T-cell (primary cell): ENCODE measurements around the gene DCBLD1. TPM values are rescaled to one million over a fixed set of nuclear protein-coding genes. Genes with fewer than 3 reads are reported as not detected.
"Not testable (repeated sequence)": the region's sequence is repeated elsewhere in the genome, so short reads cannot be mapped to it uniquely, and the experiment has no call there.

Experiments
- ATAC-seq, 4 experiments: fragments of 200-7000 bp in 3 of 4; fragments of 150-1000 bp in 1 of 4; cut with Tn5 transposase; replicated peaks in 1 of 4; 1 replicate in 3 of 4; 2 replicates in 1 of 4; pipeline ENCODE4 v1.10.0; 2021; ENCODE audit warnings: moderate library complexity in 3 of 4, mild to moderate bottlenecking in 2 of 4, moderate number of reproducible peaks in 1 of 4
- CTCF ChIA-PET, 2 donors: fragments of 300-600 bp; sonication (Branson Sonifier 250); formaldehyde crosslinking; loops; one replicate each; lab custom pipeline; 2022; ENCODE audit warnings: antibody characterized with exemption in 2 of 2; lab: Charles Lee
- POLR2A ChIA-PET, 2 donors: fragments of 300-600 bp; sonication (Branson Sonifier 250); formaldehyde crosslinking; loops; one replicate each; lab custom pipeline; 2022; ENCODE audit warnings: antibody characterized with exemption in 2 of 2; lab: Charles Lee
- DNase-seq, 35 experiments: peaks; one replicate each; pipeline versions ENCODE4 v3.0.0 to v3.0.0-alpha.2; 2013 to 2023
- H3K27ac ChIP-seq: one replicate; pipeline ENCODE4 v1.5.1; 2013; ENCODE audit warnings: low read length
- H3K27me3 ChIP-seq, 2 experiments: replicated peaks in 1 of 2; 1 replicate in 1 of 2; 2 replicates in 1 of 2; pipeline versions ENCODE4 v1.6.1 to v1.7.0; 2013; ENCODE audit warnings: low read length in 1 of 2, mixed read lengths in 1 of 2; ENCODE audit not compliant: control insufficient read depth in 2 of 2, insufficient read depth in 2 of 2; ENCODE audit errors: extremely low read depth in 1 of 2
- H3K36me3 ChIP-seq, 2 donors: 1 replicate in 1 of 2; 2 replicates in 1 of 2; pipeline versions ENCODE4 v1.6.1 to v1.7.0; 2013; ENCODE audit warnings: low read length in 1 of 2; ENCODE audit not compliant: control insufficient read depth in 2 of 2, insufficient read depth in 1 of 2; ENCODE audit errors: extremely low read depth in 1 of 2
- H3K4me1 ChIP-seq, 2 experiments: 1 replicate in 1 of 2; 2 replicates in 1 of 2; pipeline versions ENCODE4 v1.6.1 to v1.7.0; 2013; ENCODE audit warnings: low read length in 2 of 2, mixed read lengths in 1 of 2; ENCODE audit not compliant: insufficient read depth in 2 of 2, control insufficient read depth in 1 of 2; ENCODE audit errors: extremely low read depth in 1 of 2
- H3K4me3 ChIP-seq, 2 donors: 1 replicate in 1 of 2; 2 replicates in 1 of 2; pipeline versions ENCODE4 v1.5.1 to v1.7.0; 2013; ENCODE audit warnings: mild to moderate bottlenecking in 2 of 2, low read length in 1 of 2, moderate library complexity in 1 of 2; ENCODE audit not compliant: control insufficient read depth in 1 of 2; ENCODE audit errors: extremely low read depth in 1 of 2
- H3K9me3 ChIP-seq: 2 replicates; pipeline ENCODE4 v1.7.0; 2013
- H3K27ac Mint-ChIP-seq, 2 donors: one replicate each; pipeline ENCODE4 v1.8.0; 2020 to 2021; ENCODE audit warnings: mild to moderate bottlenecking in 2 of 2, mixed read lengths in 2 of 2
- H3K27me3 Mint-ChIP-seq, 2 donors: one replicate each; pipeline ENCODE4 v1.8.0; 2021 to 2022; ENCODE audit warnings: mixed read lengths in 2 of 2
- H3K36me3 Mint-ChIP-seq: one replicate; pipeline ENCODE4 v1.8.0; 2021; ENCODE audit warnings: mixed read lengths
- H3K4me1 Mint-ChIP-seq, 3 donors: one replicate each; pipeline ENCODE4 v1.8.0; 2020 to 2022; ENCODE audit warnings: mixed read lengths in 3 of 3, mild to moderate bottlenecking in 1 of 3
- H3K4me3 Mint-ChIP-seq, 3 donors: one replicate each; pipeline ENCODE4 v1.8.0; 2020 to 2022; ENCODE audit warnings: mild to moderate bottlenecking in 3 of 3, mixed read lengths in 3 of 3, moderate library complexity in 3 of 3
- H3K9me3 Mint-ChIP-seq, 3 donors: one replicate each; pipeline ENCODE4 v1.8.0; 2020 to 2022; ENCODE audit warnings: mixed read lengths in 3 of 3
- WGBS: methylation state at CpG from one replicate; pipeline ENCODE4 v1.1.5; 2013; ENCODE audit warnings: missing lambda C conversion rate; ENCODE audit not compliant: insufficient coverage; 5-methylcytosine and 5-hydroxymethylcytosine counted together
- total RNA-seq, 35 experiments: library from RNA in 6 of 35; stranded (reverse) in 6 of 35; fragments of 120-200 nt in 1 of 35; gene quantifications; one replicate each; pipeline versions ENCODE4 v1.2.1 to v1.2.4 and lab custom pipeline; 2013 to 2026

DCBLD1 gene
- total RNA-seq (1 to 10 TPM; 2.2 to 7.3 (median 4.2) TPM), total RNA-seq (lab: John Stamatoyannopoulos, UW) (2.6 to 25.0 (median 5.8) reads per million in 29 experiments)
- total RNA-seq (2013), result 5.3 TPM

GRCh38 chr6:117482240-117483003 is at the start of gene DCBLD1:
DCBLD1 (plus strand) TSS chr6:117482674; CDS start chr6:117482782, 108 bp downstream.
- POLR2A ChIA-PET, result no interaction called here
- Histone ChIP-seq H3K4me3 (peak within 1 kb of the TSS; percentile 85 to 86), H3K9me3 (no peaks in the 10 kb centered on the region), H3K4me1 (peaks cover 5 to 21% of the 10 kb centered on the region in 2 experiments), H3K36me3 (no peaks in the 10 kb centered on the region), H3K27me3 (peaks cover 12 to 17% of the 10 kb centered on the region in 2 experiments), H3K27ac (no peak within 1 kb of the TSS)
- Mint-ChIP-seq H3K27ac (peak within 1 kb of the TSS; percentile 37 to 41), H3K4me3 (peak within 1 kb of the TSS; percentile 86 to 93 (median 86)), H3K36me3 (no peaks in the 10 kb centered on the region), H3K9me3 (no peaks in the 10 kb centered on the region), H3K27me3 (peaks cover 38 to 47% of the 10 kb centered on the region in 2 donors), H3K4me1 (peaks cover 17 to 19% (median 18%) of the 10 kb centered on the region in 3 donors)
- ATAC-seq (peak; percentile 71 to 77 (median 74)), DNase-seq (peak in 32 of 35 experiments; percentile 2 to 64 (median 32))
- CTCF ChIA-PET, result interaction anchor here in 1 of 2 donors (0.9 to 3.5 kb wide), 6 partner anchors 30 to 1083 kb away, joined by 3 to 14 read pairs (median 4); no protein-coding TSS in a partner anchor
- WGBS, result under 1% methylated on average over 80 of the region's 96 CpGs

- H3K27me3 Mint-ChIP-seq, result peaks cover 23 to 46% of the 10 kb centered on the region in 2 donors
- POLR2A ChIA-PET, result interaction anchor here in 1 of 2 donors (0.6 kb wide), 1 partner anchor 1406 kb away, joined by 3 read pairs; no protein-coding TSS in a partner anchor
- H3K27me3 ChIP-seq, result peaks cover 0 to 3% of the 10 kb centered on the region in 2 experiments
- no peaks in the 10 kb centered on the region for H3K4me1 ChIP-seq
- WGBS, result 67% methylated on average over 1 of the region's 2 CpGs
- CTCF ChIA-PET, result interaction anchor here (0.6 to 1.2 kb wide), 5 partner anchors 11 to 343 kb away, joined by 3 to 7 read pairs (median 3); no protein-coding TSS in a partner anchor
- no peak overlapping the region for H3K4me3 ChIP-seq
- H3K36me3 Mint-ChIP-seq, result no peaks in the 10 kb centered on the region
- H3K36me3 ChIP-seq, result no peaks in the 10 kb centered on the region
- H3K9me3 Mint-ChIP-seq, result no peaks in the 10 kb centered on the region
- ATAC-seq (no peak), DNase-seq (no peak)
- H3K4me1 Mint-ChIP-seq, result no peaks in the 10 kb centered on the region
- no peak overlapping the region for H3K27ac Mint-ChIP-seq
- H3K9me3 ChIP-seq, result peaks cover 2% of the 10 kb centered on the region
- no peak overlapping the region for H3K27ac ChIP-seq
- no peak overlapping the region for H3K4me3 Mint-ChIP-seq
These were observed 41.6 kb upstream of the DCBLD1 start for GRCh38 chr6:117440706-117441525.

GRCh38 chr6:117441824-117442264 is 40.6 kb upstream of the DCBLD1 start:
- Mint-ChIP-seq H3K9me3 (no peaks in the 10 kb centered on the region), H3K36me3 (no peaks in the 10 kb centered on the region), H3K27me3 (peaks cover 25 to 47% of the 10 kb centered on the region in 2 donors), H3K4me3 (no peak overlapping the region), H3K4me1 (no peaks in the 10 kb centered on the region), H3K27ac (no peak overlapping the region)
- POLR2A ChIA-PET, result interaction anchor here in 1 of 2 donors (0.6 kb wide), 1 partner anchor 1405 kb away, joined by 3 read pairs; no protein-coding TSS in a partner anchor
- H3K4me3 ChIP-seq, result no peak overlapping the region
- no peak for ATAC-seq
- no peaks in the 10 kb centered on the region for H3K36me3 ChIP-seq
- peaks cover 0 to 3% of the 10 kb centered on the region in 2 experiments for H3K27me3 ChIP-seq
- 100% methylated on average over 1 of the region's 2 CpGs for WGBS
- no peaks in the 10 kb centered on the region for H3K4me1 ChIP-seq
- no peak for DNase-seq
- CTCF ChIA-PET, result interaction anchor here in 1 of 2 donors (0.6 to 1.2 kb wide), 2 partner anchors 112 to 226 kb away, joined by 3 to 7 read pairs; no protein-coding TSS in a partner anchor
- H3K9me3 ChIP-seq, result peaks cover 2% of the 10 kb centered on the region
- H3K27ac ChIP-seq, result no peak overlapping the region

GRCh38 chr6:117442313-117442712 is 40.2 kb upstream of the DCBLD1 start:
- H3K27ac Mint-ChIP-seq, DNase-seq, H3K9me3 ChIP-seq, H3K4me3 ChIP-seq, H3K4me1 Mint-ChIP-seq, H3K4me3 Mint-ChIP-seq, H3K27ac ChIP-seq, H3K36me3 Mint-ChIP-seq, H3K9me3 Mint-ChIP-seq, H3K36me3 ChIP-seq, H3K27me3 ChIP-seq, ATAC-seq, POLR2A ChIA-PET, H3K4me1 ChIP-seq: not testable (repeated sequence)
- CTCF ChIA-PET, result interaction anchor here in 1 of 2 donors (0.7 kb wide), 1 partner anchor 37 kb away, joined by 3 read pairs; no protein-coding TSS in a partner anchor
- WGBS, result 88% methylated on average over 4 of the region's 8 CpGs
- H3K27me3 Mint-ChIP-seq, result peaks cover 28 to 51% of the 10 kb centered on the region in 2 donors

- POLR2A ChIA-PET, result no interaction called here
- H3K27ac Mint-ChIP-seq, result no peak overlapping the region
These were observed 37.9 kb upstream of the DCBLD1 start for GRCh38 chr6:117444600-117444999.

More at GRCh38 chr6:117444600-117444999, 37.9 kb upstream of the DCBLD1 start:
- Histone ChIP-seq H3K9me3 (peaks cover 2% of the 10 kb centered on the region), H3K36me3 (no peaks in the 10 kb centered on the region), H3K4me3 (no peak overlapping the region), H3K27me3 (peaks cover 0 to 5% of the 10 kb centered on the region in 2 experiments), H3K4me1 (peaks cover 0 to 1% of the 10 kb centered on the region in 2 experiments), H3K27ac (no peak overlapping the region)
- H3K4me1 Mint-ChIP-seq, result no peaks in the 10 kb centered on the region
- H3K4me3 Mint-ChIP-seq, result no peak overlapping the region
- H3K36me3 Mint-ChIP-seq, result no peaks in the 10 kb centered on the region
- CTCF ChIA-PET, result interaction anchor here (0.7 to 1.3 kb wide), 5 partner anchors 18 to 535 kb away, joined by 3 to 4 read pairs (median 3); no protein-coding TSS in a partner anchor
- H3K9me3 Mint-ChIP-seq, result no peaks in the 10 kb centered on the region
- no peak for ATAC-seq
- WGBS, result no CpG with 5 or more reads among the region's 2 CpGs
- DNase-seq, result no peak
- H3K27me3 Mint-ChIP-seq, result peaks cover 33 to 56% of the 10 kb centered on the region in 2 donors
